SU-DHL-6 (cell line): ENCODE results near the gene PLEKHA6.

Source experiments
- H2AFZ ChIP-seq: fragments of 200-600 bp; sonication (generic); 2 replicates; pipeline ENCODE4 v1.6.1; 2014; ENCODE audit warnings: low read depth, mild to moderate bottlenecking, moderate library complexity, mixed read lengths, antibody characterized with exemption, low read length; ENCODE audit not compliant: severe bottlenecking
- H3F3A ChIP-seq: fragments of 200-600 bp; shearing (Covaris generic); 2 replicates; pipeline ENCODE4 v1.6.0; 2016; ENCODE audit warnings: antibody characterized with exemption, mild to moderate bottlenecking; ENCODE audit not compliant: insufficient read depth
- H3K27ac ChIP-seq: fragments of 200-600 bp; sonication (generic); 2 replicates; pipeline ENCODE4 v1.5.1; 2016; ENCODE audit warnings: low read depth, mild to moderate bottlenecking, low read length, moderate library complexity, mixed read lengths
- H3K27me3 ChIP-seq: fragments of 200-600 bp; sonication (generic), shearing (Covaris generic); 2 replicates; pipeline ENCODE4 v1.6.0; 2014; ENCODE audit warnings: mild to moderate bottlenecking, low read length
- H3K36me3 ChIP-seq: fragments of 200-600 bp; sonication (generic); 2 replicates; pipeline ENCODE4 v1.6.1; 2014; ENCODE audit warnings: mild to moderate bottlenecking, low read length, mixed read lengths
- H3K4me2 ChIP-seq: fragments of 300-600, 200-600 bp; shearing (Covaris generic), sonication (generic); 2 replicates; pipeline ENCODE4 v1.6.0; 2014; ENCODE audit warnings: low read length, low read depth, mild to moderate bottlenecking; ENCODE audit not compliant: poor library complexity, severe bottlenecking
- H3K4me3 ChIP-seq: fragments of 200-600 bp; sonication (generic); 2 replicates; pipeline ENCODE4 v1.5.1; 2014; ENCODE audit warnings: antibody characterized with exemption, low read length, mild to moderate bottlenecking, mixed read lengths; ENCODE audit not compliant: insufficient read depth, poor library complexity, severe bottlenecking
- H3K79me2 ChIP-seq: fragments of 200-600 bp; sonication (generic); 2 replicates; pipeline ENCODE4 v1.6.1; 2014; ENCODE audit warnings: mild to moderate bottlenecking, low read length, moderate library complexity; ENCODE audit not compliant: insufficient read depth
- H3K9ac ChIP-seq: fragments of 200-600 bp; sonication (generic); 2 replicates; pipeline ENCODE4 v1.7.0; 2014; ENCODE audit warnings: mild to moderate bottlenecking, low read length
- H3K9me2 ChIP-seq: fragments of 200-600 bp; sonication (generic); replicated peaks from 2 replicates; pipeline ENCODE4 v1.6.1; 2014; ENCODE audit warnings: low read length; ENCODE audit not compliant: insufficient read depth
- H3K9me3 ChIP-seq: fragments of 200-600 bp; sonication (generic); 2 replicates; pipeline ENCODE4 v1.6.1; 2014; ENCODE audit warnings: low read length, mixed read lengths; ENCODE audit not compliant: insufficient read depth
- H4K20me1 ChIP-seq: fragments of 200-600 bp; sonication (generic); 2 replicates; pipeline ENCODE4 v1.6.1; 2014; ENCODE audit warnings: low read depth, mild to moderate bottlenecking, antibody characterized with exemption, low read length, moderate library complexity, mixed read lengths
- CTCF ChIP-seq: fragments of 200-600 bp; sonication (generic); IDR thresholded peaks from one replicate; pipeline ENCODE4 v1.5.1; 2017; ENCODE audit warnings: antibody characterized with exemption, mild to moderate bottlenecking, low read length, moderate library complexity; ENCODE audit not compliant: insufficient read depth, poor library complexity, severe bottlenecking
- EZH2phosphoT487 ChIP-seq: fragments of 200-600 bp; sonication (generic), shearing (Covaris generic); conservative IDR thresholded peaks from 2 replicates; pipeline ENCODE4 v1.6.1; 2018; ENCODE audit warnings: mild to moderate bottlenecking, antibody characterized with exemption, low read length, moderate library complexity, mixed read lengths

The PLEKHA6 gene

DNA sequence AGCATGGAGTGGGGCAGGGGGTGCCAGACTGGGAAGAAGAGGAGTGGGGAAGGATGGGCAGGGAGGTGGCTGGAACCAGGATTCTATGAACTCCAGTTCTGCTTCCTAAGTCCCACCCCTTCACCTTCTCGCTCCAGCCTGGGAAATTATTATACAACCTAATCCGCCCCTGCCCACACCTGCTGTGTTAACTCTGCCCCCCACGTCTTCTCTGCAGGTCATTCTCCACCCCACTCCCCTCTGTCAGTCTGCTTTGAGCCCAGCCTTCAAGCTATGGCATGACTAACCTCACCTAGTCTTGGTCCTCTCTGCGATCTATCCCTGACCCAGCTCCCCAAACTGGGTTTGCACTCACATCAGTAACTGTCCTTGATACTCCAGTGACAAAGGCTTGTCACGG lies 99.9 kb downstream of the PLEKHA6 start:
- Histone ChIP-seq H3K9ac (no peak overlapping the region), H3K79me2 (no peaks in the 10 kb centered on the region), H3F3A (no peaks in the 10 kb centered on the region), H3K9me3 (no peaks in the 10 kb centered on the region), H3K9me2 (no peaks in the 10 kb centered on the region), H4K20me1 (no peaks in the 10 kb centered on the region), H2AFZ (no peak overlapping the region), H3K27me3 (no peaks in the 10 kb centered on the region), H3K4me2 (no peak overlapping the region), H3K4me3 (no peak overlapping the region), H3K27ac (no peak overlapping the region), H3K36me3 (no peaks in the 10 kb centered on the region)
- TF ChIP-seq CTCF (no peak), EZH2phosphoT487 (no peak)

DNA sequence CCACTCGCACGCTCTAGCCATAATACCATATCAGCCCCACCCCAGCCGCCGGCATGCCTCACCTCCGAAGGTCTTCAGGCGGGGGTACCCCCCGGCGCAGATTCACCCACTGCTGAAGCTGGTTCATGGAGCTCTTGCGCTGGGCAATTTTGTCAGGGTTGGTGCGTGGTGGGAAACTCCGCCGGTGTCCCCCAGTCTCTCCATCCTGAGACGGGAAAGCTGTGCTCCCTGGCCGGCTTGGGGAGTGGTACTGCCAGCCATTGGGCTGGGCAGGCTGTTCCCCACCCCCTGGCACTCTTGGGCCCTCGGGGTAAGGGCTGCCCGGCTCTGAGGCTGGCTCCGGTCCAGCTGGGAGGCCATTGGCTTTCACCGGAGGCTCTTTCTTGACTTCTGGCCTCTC lies 100.5 kb downstream of the PLEKHA6 start:
- Histone ChIP-seq H3K4me2 (no peak overlapping the region), H3F3A (no peaks in the 10 kb centered on the region), H3K27ac (no peak overlapping the region), H3K9me2 (no peaks in the 10 kb centered on the region), H3K36me3 (no peaks in the 10 kb centered on the region), H3K27me3 (no peaks in the 10 kb centered on the region), H2AFZ (no peak overlapping the region), H3K4me3 (no peak overlapping the region), H3K9me3 (no peaks in the 10 kb centered on the region), H3K79me2 (no peaks in the 10 kb centered on the region), H4K20me1 (no peaks in the 10 kb centered on the region), H3K9ac (no peak overlapping the region)
- TF ChIP-seq EZH2phosphoT487 (no peak), CTCF (no peak)

DNA sequence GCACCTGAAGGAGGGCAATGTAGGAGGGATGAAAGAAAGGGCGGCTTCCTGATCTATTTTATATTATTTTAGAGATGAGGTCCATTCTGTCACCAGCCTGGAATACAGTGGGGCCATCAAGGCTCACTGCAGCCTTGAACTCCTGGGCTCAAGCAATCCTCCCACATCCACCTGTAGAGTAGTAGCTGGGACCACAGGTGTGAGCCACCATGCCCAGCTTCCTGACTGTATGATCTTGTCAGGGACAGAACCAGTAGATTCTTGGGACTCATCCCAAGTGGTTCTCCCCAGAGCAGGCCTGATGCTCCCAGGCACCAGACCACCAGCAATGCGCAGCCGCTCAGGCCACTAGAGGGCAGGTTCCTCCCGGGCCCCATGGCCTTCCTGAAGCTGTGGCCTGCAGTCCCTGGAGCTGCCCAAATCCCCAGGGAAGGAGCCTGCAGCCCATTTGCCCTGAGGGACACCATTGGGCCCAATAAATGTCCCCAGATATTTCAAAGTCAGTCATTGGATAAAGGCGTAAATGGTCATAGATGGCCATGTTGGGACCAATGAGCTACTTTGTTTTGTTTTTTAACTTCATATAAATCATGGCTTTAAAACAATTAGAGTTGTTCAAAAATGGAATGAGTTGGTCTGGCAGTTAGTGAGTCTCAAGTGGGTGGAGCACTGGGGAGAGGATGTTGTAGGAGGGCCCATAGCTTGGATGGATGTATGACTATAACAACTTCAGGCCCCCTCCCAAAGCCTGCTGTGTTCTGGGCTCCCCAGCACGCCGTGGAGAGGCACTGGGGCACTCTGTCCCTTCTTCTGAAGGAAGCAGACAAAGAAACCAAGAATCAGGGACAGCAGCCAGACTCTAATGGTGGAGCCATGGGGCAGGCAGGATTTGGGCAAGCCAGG lies 101.3 kb downstream of the PLEKHA6 start:
- H3K27me3 ChIP-seq: no peaks in the 10 kb centered on the region
- H3K4me2 ChIP-seq: no peak overlapping the region
- no peak overlapping the region for H3K4me3 ChIP-seq
- H3K9ac ChIP-seq: no peak overlapping the region
- TF ChIP-seq CTCF: peak; percentile 67
- no peak for TF ChIP-seq EZH2phosphoT487
- H3F3A ChIP-seq: no peaks in the 10 kb centered on the region
- no peak overlapping the region for H2AFZ ChIP-seq
- H3K27ac ChIP-seq: no peak overlapping the region
- no peaks in the 10 kb centered on the region for H3K9me3 ChIP-seq
- no peaks in the 10 kb centered on the region for H3K36me3 ChIP-seq
- no peaks in the 10 kb centered on the region for H3K9me2 ChIP-seq
- no peaks in the 10 kb centered on the region for H3K79me2 ChIP-seq
- no peaks in the 10 kb centered on the region for H4K20me1 ChIP-seq
